ENCODE results near the gene MORF4L1.

DNA sequence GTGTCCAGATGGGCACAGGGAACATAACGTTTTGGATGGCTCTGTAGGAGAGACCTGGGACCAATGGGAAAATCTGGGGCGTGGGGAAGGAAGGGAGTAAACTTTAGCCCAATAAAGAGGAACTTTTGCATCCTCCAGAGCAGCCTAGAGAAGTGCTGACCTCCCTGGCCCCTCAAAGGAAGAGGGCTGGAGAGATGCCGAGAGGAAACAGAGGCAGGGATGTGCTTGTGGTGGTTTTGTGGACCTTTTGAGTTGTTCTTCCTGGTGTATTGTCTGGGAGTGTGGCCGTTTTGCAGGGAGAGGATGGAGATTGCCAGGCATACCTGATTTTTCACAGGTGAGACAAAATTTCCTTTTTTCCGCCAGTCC lies 61.9 kb downstream of the MORF4L1 start:
- TF ChIP-seq, protein P1, sequence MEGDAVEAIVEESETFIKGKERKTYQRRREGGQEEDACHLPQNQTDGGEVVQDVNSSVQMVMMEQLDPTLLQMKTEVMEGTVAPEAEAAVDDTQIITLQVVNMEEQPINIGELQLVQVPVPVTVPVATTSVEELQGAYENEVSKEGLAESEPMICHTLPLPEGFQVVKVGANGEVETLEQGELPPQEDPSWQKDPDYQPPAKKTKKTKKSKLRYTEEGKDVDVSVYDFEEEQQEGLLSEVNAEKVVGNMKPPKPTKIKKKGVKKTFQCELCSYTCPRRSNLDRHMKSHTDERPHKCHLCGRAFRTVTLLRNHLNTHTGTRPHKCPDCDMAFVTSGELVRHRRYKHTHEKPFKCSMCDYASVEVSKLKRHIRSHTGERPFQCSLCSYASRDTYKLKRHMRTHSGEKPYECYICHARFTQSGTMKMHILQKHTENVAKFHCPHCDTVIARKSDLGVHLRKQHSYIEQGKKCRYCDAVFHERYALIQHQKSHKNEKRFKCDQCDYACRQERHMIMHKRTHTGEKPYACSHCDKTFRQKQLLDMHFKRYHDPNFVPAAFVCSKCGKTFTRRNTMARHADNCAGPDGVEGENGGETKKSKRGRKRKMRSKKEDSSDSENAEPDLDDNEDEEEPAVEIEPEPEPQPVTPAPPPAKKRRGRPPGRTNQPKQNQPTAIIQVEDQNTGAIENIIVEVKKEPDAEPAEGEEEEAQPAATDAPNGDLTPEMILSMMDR (IDR thresholded peaks at IDR 0.05): no peak
- no peak for TF ChIP-seq POLR2A (IDR thresholded peaks at IDR 0.05)
